ENCODE measurements around the gene PRKAG2.
"Not testable (repeated sequence)": the region's sequence is repeated elsewhere in the genome, so short reads cannot be mapped to it uniquely, and the experiment has no call there.

The PRKAG2 gene

DNA sequence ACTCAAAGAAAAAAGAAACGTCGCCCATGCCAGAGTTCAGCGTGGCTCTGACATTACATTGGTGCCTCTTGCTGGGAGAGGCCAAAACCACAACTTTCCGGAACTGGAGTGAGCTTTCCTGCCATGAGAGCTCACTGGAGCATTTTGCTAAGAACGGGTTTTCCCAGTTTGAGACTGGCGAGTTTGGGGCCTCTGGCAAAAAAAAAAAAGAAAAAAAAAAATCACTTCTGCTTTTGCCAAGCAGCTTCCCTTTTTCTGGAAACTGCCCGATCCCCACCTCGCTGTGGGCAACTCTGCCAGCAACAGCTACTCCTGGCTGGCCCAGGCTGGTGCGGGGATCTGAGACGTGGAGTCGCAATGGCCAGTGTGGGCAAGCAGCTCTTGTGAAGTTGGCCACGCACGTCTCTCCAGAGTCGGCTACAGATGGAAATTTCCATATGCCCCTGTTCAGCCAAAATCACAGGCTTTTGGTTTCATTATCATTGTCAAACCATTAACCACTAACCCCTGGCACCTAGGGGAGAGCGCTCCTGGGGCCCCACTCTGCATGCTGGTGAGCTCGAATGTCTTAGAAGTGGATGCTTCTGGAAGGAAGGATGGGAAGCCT lies 25.7 kb downstream of the PRKAG2 start:
- DNase-seq (ENCODE audit: low read depth, low spot score), result no peak

DNA sequence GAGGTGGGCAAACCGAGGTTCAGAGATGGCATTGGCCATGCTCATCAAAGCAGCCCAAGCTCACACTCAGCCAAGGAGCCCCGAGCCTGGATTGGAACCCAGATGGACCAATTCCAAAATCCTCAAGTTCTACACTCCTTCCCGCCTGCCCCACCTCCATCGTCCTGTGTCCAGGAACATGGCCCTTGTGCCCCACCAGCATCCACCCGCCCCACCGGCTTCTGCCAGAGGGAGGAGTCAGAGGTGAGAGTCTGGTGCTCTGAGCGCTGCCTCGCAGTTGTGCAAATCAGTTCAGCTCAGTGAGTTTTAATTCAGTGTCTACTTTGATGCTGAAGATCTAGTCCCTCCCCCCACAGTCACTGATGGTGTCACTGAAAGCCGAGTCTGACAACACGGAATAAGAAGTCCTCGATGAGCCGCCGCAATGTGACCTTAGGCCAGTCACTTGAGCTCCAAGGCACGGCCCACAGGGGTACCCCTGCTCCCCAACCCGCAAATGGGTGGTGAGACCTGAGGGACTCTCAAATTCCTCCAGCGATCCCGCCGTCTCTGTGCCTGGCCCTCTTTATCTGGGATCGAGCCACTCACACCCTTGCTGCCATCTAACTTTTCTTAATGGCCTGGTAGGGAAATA lies 26.3 kb downstream of the PRKAG2 start:
- no peak for DNase-seq (ENCODE audit: low read depth, low spot score)

DNA sequence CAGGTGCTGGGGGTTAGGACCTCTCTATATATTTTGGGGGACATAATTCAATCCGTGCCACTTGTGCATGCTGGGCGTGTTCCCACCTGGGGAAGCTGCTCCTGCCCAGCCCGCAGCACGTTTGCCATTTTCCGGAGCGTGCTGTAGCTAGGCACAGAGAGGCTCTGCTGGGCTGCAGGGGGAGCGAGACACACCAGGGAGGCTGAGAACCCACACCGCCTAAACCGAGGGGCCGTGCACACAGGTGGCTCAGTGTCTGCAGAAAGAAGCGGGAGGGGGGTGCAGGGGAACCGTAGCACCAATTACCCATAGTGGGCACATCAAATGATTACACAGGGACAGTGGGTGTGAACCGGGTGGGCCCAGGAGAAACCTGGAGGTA lies 27.0 kb downstream of the PRKAG2 start:
- DNase-seq (ENCODE audit: low read depth, low spot score), result no peak

DNA sequence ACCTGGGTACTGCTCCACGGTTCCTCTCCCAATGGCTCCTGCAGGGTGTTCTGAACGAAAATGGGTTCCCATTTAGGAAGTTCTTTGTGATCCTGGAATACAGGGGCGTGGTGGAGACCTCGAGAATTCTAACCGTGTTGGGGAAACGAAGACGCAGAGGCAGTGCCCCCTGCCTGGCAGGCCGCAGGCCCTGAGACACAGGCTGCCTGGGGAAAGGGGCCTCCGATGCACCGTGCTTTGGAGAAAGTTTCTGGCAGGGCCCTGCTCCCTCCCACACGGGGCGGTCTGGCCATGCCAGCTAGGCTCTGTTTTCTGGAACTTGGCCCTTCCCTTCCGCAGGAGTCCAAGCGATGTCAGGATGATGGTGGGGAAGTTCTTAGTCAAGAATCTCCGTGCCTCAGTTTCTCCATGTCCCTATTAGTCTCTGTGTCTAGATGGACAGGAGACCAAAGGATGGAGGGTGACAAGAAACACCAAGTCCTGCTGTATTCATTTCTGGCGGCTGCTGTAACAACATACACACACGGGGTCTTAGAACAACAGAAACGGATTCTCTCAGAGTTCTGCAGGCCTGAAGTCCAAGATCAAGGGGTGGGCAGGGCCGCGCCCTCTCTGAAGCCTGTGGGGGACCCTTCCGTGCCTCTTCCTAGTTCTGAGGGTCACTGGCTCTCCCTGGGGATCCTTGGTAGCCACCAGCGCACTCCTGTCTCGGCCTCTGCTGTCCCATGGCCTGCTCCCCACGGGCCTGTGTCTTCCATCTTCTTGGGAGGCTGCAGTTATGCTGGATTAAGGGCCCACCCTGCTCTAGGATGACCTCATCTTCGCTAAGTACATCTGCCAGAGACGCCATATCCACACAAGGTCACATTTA lies 27.7 kb downstream of the PRKAG2 start:
- no peak for DNase-seq (ENCODE audit: low read depth, low spot score)

DNA sequence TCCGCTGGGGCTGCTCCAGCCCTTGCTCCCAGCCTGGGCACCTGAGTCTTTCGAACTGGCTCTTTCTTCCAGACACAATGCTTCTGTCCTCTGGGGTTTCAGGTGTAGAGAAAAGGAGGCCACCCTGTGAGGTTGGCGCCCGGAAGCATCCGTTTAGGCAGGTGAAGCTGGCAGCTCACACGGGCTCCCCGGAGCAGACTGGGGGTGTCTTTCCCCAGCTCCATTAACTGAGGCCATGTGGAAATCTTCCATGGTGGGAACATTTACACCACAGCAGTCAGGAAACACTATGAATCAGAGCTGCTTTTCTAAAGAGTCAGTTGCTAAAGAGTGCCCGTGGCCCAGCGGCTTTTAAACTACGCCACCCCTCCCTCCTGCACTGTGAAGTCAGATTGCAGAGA lies 29.2 kb downstream of the PRKAG2 start:
- no peak for DNase-seq (ENCODE audit: low read depth, low spot score)

DNA sequence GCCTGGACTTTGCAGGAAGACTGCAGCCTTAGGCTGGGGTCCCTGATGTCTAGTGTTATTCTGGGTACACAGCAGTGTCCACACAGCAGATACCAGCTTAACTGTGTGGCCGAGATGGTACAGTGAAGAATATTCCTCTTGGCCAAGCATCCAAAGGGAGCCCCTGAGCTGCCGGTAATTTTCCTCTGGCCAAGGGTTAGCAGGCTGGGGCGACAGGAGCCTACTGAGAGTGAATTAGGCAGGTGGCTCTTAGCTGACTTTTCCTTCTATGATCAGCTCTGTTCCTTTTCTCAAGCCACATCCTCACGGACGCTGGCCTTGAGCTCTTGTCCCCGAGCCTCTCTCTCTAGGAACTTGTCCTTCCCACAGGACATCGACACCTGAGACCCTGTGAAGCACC lies 29.8 kb downstream of the PRKAG2 start:
- DNase-seq (ENCODE audit: low read depth, low spot score), result no peak

DNA sequence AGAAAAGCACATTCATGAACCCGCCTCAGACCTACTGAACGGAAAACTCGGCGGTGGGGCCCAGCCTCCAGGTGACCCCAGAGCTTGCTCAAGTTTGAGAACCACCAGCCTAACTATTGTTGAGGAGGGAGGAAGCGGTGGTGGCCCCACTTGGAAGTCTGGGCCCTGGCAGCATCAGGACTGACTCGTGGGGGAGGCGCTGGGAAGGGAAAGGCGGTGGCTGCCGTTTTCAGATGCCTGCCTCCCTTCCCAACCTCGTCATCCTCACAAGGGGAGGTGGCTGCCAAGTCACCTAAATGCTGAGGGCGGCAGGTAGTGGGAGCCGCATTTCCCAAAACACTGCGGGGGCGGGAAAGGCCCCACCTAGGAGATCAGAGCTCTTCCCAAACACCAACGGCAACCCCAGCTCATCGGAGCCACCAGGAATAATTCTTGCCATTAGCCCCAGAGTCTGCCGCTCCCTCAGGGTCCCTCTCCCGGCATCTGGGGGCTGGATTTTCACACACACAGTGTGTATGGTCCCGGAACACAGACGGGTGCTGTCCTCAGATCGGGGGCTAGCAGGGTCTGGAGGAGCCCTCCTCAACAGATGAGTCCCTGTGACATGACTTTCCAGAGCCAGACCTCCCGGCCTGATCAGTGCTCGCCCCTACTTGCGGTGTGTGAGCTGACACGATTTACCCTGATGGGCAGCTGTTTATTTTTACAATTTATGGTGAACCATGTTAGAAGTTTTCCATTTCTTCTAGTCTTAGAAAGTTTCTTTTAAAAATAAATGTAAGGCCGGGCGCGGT lies 31.3 kb downstream of the PRKAG2 start:
- DNase-seq (ENCODE audit: low read depth, low spot score), result no peak

DNA sequence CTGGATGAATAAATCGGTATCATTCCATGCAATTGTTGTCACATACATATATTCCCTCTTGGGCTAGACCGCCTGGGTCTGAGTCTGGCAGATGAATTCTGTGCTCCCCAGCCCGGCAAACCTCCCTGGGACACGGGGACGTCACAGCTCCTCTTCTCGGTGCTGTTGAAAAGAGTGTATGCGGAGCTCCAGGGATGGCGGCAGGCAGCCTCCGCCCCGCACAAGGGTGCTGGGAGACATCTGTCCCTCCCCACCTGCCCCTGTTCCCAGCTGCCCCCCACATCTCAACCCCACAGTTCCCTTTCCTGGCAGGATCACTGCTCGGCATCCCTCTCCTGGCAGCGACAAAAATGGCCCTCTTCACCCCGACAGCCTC lies 32.1 kb downstream of the PRKAG2 start:
- DNase-seq (ENCODE audit: low read depth, low spot score), result no peak

DNA sequence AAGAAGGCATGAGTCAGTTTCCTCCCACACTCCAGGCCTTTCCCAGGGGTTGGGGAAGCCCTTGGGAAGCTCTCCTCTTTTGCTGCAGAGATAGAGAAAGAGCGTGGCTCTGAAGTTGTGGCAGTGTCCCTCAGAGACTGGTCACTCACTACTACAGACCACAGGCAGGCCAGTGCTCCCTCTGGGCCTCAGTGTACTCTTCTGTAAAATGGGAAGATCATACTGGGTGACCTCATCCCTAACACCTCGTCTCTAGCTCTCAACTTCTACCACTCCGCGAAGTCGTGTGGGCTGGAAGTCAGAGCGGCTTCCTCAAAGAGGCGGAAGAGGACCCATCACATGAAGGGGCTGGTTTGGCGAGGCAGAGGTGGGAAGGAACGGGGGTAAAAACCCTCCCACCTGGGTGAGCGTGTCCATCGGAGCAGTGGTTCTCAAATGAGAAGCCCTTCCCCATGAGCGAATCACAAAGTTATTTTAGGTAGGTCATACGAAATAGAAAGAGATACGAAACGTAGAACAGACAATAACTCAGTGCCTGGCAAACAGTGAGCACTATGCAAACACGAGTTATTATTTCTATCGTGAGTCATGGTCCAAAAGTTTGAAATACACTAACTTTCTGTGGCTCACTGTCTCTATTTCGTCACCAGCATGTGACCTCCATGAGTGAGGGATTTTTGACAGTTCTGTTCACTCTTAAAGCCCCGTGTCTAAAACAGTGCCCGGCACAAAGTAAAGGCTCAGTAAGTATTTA lies 32.7 kb downstream of the PRKAG2 start:
- DNase-seq (ENCODE audit: low read depth, low spot score), result no peak

DNA sequence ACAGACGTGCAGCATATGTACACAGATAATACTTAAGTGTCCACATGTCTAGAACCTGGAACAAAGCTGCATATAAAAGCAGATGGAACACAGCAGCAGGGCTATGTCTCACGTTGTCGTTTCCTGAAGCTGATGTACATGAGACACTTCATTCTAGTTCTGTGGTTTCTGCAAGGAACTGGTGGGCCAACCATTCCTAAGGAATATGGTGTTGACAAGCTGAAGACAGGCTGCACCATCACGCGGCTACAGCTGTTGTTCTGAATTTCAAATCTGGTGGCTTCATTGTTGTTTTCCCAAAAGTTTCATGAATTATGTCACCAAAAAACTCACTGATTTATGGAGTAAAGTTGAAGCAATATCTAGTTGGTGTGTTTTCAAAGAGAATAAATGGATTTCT lies 33.7 kb downstream of the PRKAG2 start:
- DNase-seq (ENCODE audit: low read depth, low spot score), result no peak

DNA sequence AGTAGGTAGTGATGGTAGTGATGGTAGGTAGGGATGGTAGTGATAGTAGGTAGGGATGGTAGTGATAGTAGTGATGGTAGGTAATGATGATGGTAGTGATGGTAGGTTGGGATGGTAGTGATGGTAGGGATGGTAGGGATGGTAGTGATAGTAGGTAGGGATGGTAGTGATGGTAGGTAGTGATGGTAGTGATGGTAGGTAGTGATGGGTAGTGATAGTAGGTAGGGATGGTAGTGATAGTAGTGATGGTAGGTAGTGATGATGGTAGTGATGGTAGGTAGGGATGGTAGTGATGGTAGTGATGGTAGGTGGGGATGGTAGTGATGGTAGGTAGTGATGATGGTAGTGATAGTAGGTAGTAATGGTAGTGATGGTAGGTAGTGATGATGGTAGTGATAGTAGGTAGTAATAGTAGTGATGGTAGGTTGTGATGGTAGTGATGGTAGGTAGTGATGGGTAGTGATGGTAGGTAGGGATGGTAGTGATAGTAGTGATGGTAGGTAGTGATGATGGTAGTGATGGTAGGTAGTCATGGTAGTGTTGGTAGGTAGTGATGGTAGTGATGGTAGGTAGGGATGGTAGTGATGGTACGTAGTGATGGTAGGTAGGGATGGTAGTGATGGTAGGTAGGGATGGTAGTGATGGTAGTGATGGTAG lies 35.4 kb downstream of the PRKAG2 start:
- DNase-seq (ENCODE audit: low read depth, low spot score), result not testable (repeated sequence)

DNA sequence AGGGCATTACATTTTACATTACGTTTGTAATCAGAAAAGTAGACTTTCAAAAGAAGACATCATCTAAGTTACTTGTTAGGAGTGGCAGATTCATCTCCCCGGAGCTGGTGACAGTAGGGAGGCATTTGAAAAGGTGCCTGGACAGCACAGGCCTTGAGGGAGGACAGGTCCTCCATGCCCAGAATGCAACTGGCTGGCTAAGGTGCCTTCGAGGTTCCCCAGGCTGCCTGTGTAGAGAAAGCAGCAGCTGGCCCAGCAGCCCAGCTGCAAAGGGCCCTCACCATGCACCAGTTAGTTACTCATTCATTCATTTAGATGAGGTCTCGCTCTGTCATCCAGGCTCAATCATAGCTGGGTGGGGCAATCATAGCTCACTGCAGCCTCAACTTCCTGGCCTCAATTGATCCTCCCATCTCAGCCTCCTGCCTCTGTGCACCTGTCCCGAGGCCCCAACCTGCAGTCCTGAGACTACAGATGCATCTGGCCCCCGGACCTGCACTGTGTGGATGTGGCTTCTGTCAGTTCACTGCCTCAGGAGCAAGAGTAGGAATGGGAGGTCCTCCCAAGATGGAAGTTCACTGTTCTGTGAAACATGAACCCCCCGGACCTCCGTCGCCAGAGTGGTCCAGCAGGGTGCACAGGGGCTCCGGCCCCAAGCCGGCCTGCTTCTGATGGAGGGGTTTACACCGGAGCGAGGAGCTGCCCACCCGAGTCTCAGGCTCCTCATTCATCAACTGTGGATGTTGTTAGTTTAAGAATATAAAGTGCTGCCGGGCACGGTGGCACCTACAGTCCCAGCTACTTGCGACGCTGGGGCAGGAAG lies 36.6 kb downstream of the PRKAG2 start:
- no peak for DNase-seq (ENCODE audit: low read depth, low spot score)

DNA sequence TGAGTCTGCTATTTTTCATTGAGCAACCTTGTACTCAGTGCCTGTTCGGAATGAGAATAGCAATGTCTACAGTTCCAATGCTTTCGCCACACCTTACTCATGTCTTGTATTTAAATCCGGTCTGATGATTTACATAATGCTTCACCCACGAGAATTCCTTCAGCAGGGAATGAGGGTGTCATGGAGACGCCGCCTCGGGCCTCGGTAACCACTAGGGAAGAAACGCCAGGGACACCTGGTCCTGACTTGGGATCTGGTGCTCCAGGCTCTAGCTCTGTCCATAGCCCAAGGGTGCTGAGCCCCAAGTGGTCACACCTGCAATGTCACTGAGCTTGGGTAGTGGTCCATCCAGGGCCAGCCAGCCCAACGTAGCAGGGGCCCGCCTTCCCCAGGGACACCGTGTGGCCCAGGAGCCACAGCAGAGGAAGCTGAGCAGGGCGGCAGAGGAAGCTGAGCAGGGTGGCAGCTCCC lies 37.4 kb downstream of the PRKAG2 start:
- no peak for DNase-seq (ENCODE audit: low read depth, low spot score)

DNA sequence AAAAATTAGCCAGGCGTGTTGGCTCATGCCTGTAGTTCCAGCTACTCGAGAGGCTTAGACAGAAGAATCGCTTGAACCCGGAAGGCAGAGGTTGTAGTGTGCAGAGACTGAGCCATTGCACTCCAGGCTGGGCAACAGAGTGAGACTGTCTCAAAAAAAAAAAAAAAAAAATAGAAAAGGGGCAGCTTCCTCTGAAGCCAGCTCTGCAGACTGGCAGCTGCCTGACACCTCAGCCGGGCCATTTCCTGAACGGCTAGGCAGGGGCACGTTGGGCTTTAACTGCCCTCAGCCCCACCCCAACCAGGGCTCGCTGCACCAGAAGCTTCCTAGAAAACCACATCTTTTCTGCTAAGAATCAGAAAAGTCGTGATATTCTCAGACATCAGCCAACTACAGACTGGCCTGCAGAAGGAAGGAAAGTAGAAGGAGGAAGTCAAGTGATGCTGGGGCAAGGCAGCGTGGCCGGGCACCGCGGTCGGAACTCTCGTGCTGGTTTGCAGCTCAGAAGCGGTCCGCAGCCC lies 38.0 kb downstream of the PRKAG2 start:
- no peak for DNase-seq (ENCODE audit: low read depth, low spot score)

DNA sequence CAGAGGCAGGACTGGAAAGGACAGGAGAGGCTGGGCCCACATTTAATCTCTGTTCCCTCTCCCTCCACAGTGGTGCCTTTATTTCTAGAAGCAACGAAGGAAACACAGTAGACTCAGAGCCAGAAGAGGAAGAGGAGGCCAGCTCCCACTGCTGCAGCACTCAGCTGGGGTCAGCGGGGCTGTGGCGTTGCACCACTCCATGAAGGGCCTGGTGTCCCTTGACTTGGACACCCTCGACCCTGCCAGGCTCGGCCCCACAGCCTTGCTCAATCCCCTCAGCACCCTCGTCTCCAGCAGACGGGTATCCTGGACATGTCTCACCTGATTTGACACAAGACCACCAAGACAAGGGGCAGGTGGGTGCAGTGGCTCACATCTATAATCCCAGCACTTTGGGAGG lies 38.8 kb downstream of the PRKAG2 start:
- DNase-seq (ENCODE audit: low read depth, low spot score), result no peak

DNA sequence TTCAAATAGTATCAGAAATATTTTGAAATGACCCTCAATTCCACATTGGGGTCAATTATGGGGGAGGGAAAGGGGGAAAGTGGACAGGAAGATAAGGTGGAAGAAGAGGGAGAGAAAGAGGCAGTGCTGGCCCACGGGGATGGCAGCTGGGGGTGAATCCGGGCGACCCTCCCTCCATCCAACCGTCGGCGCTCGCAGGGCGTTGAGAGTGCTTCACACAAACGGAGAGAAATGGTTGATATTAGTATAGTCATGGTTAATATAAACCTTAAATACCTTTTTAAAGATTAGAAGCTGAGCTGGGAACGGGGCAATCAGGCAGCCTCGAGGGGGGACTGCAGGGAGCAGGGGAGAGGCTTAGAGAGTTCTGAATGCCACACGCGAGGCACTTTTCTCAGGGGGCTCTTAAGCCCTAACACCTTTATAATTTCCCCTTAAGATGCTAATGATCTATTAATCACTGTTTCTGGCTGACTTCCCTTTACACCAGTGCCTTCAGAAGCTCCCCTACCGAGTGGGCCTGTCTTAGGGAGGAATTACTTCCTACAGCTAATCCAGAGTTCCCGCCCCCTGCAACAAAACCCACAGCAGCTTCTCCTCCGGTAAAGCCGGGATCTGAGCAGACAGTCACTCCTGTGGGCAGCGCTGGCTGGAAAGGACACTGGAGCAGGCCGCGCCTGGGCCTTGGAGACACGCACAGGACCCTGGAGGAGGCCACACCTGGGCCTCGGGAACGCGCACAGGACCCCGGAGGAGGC lies 39.5 kb downstream of the PRKAG2 start:
- DNase-seq (ENCODE audit: low read depth, low spot score), result no peak

DNA sequence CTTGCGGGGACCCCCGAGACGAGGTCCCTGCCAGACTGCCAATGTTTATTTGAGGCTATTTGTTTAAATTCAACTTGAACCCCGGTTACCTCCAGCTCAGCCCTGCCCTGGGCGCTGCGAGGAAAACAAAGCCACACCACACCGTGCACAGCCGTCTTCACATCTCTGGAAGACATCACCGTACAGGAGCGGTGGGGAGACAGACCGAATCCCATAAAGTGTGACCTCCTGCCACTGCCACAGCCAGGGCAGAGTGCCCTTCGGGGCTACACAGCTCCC lies 40.0 kb downstream of the PRKAG2 start:
- no peak for DNase-seq (ENCODE audit: low read depth, low spot score)

DNA sequence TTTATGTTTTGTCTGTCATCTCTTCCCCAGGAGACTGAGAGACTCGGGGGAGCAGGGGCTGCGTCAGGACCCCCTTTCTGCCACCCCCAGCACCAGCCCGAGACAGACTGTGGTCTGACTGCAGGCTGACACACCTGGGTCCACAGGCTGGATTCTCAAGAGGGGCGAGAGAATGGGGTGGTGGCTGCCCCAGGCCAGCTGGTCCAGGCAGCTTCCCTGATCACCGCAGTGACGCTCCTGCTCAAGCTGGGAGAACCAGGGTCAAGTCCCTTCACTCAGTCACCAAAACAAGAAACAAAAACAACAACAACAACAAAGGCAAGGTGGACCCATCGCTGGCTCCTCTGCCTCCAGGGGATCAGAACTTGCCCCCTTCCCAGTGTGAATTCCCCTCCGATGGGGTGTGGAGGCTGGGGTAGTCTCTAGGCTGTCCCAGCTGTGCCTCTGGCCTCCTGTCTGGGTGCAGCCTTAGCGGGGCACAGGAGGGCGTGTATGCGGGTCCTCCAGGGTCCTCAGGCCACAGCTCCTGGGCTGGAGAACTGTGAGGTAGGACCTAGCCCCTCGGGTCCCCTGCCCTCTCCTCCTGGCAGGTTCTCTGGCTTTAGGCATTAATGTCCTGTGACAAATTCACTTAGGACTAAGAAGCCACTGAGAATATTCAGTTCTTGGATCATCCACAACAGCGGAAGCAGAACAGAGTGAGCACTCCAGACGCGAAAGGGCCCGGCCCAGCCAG lies 40.6 kb downstream of the PRKAG2 start:
- no peak for DNase-seq (ENCODE audit: low read depth, low spot score)
